Hematopoietic multipotent progenitor cell treated with erythropoietin and hydrocortisone succinate and interleukin-3 and kit ligand, for 4 days (in vitro differentiated cells): ENCODE results near the gene GLS.
"Not testable (repeated sequence)": the region's sequence is repeated elsewhere in the genome, so short reads cannot be mapped to it uniquely, and the experiment has no call there.

Source experiments
- DNase-seq: peaks from one replicate; pipeline ENCODE4 v3.0.0-alpha.2; 2015

Gene GLS

DNA sequence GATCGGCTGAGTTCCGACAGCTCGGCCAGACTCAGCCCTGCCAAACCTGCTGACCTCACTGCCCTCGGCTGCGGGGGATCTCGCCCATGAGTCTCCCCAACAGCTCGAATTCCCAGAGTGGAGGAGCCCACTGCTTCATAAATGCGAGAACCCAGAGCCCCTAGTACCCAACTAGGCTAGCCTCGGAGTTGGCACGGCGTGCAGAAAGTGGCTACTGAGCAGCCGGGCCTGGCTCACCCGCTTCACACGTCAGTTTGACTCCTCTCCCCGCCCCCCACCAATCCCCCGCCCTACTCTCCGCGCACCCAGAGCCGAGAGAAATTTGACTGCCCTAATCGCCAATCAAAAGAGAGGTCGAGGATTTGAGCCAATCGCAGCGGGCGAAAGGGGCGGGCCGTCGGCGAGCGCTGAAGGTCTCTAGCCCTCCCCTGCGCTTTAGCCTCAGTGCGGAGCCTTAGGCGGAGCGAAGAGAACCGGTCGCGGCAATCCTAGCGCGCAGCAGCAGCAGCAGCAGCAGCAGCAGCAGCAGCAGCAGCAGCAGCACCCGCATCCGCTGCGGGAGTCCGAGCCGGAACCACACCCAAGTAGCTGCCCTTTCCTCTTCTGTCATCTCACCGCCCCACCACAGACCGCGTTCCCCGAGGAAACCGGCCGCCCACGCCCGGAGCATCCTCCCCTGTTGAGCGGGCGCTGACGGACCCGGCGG lies at the start of gene GLS:
GLS (plus strand) TSS at position 444 of the 706 bp plus-strand sequence. CDS start 264 bp downstream, outside the sequence.
- peak; percentile 99 for DNase-seq

DNA sequence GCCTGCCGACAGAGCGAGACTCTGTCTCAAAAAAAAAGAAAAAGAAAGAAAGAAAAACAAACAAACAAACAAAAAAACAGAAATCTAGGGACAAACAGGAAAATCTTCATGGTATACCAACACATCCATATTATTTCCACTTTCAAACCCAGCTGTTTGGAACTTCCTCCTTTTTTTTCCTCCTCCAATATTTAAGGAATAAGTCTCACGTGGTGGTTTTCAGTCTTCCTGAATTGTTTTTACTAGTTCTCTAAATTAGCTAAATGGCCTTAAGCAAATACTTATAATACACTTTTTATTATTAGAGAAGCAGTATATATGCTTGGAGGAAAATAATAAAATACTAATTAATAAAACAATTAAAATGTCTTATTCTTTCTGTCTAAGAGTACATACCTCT lies 48.7 kb upstream of the GLS start:
- no peak for DNase-seq

GRCh38 chr2:190834890-190835208 lies 45.8 kb upstream of the GLS start:
- DNase-seq: no peak

GRCh38 chr2:190835303-190835930 lies 45.2 kb upstream of the GLS start:
- no peak for DNase-seq

DNA sequence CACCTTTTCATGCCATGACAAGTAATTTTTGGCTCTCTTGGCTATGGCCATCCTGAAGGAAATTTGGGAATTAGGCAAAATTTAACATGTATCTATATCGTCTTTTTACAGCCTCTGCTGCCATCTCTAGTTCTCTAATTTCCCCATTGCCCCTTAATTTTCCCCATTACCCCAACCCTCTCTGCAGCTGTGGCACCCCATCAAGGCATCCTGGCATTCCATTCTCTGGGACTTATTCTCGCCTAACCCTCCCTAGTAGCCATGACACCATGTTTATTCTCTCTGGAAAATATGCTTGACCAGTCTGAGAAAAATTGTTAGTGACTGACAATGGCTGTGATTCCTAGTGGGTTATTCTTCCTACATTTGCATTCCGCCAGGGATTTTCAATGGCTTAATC lies 43.9 kb upstream of the GLS start:
- no peak for DNase-seq

DNA sequence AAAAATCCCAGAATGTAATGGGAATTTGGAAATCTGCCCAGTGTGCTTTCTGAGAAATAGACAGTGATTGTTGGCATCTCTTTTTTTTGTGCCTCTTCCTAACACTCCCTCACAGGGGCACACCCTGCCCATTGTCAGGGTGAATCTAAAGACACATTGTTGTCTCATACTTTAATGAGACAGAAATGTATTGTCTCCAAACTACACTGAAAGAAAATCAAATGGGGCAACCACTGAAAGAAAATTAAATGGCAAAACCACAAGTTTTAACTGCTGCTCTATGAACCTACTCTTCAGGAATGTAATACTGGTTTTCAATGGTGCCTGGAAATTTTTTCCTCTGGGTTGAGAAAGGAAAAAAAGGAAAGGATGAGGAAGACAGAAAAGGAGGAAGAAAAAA lies 43.2 kb upstream of the GLS start:
- DNase-seq: no peak

DNA sequence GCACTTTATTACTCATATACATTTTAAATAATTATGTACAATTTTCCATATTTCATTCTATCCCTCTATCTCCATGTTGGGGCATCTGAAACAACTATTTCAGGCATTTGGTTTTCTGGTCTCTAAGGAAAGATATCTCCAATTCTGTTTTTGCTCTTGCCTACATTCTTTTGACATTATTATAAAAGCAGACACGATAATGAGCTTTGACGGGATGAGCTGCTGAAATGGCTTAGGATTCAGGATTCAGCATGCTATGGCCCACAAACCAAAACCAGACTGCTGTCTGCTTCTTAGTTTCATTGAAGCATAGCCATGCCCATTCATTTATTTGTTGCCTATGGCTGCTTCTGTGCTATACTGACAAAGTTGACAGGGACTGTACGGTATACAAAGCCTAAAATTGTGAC lies 42.7 kb upstream of the GLS start:
- no peak for DNase-seq

DNA sequence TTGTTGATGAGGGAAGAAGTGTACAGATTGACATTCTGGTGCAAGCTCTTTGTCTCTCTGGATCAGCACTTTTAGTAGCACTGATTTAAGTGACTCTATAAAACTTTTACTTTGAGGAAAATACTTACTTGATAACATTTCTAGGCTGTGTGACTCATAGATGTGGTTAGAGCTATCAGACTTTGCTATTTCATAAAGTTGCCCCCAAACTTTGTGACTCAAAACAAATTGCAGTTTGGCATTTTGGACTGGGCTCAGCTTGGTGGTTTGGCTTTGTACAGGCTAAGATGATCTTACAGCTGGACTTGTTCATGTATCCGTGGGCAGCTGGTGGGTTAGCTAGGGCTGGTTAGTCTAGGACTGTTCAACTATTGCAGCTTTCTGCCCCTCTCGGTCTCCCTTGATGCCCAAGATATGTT lies 42.1 kb upstream of the GLS start:
- peak; percentile 53 for DNase-seq

DNA sequence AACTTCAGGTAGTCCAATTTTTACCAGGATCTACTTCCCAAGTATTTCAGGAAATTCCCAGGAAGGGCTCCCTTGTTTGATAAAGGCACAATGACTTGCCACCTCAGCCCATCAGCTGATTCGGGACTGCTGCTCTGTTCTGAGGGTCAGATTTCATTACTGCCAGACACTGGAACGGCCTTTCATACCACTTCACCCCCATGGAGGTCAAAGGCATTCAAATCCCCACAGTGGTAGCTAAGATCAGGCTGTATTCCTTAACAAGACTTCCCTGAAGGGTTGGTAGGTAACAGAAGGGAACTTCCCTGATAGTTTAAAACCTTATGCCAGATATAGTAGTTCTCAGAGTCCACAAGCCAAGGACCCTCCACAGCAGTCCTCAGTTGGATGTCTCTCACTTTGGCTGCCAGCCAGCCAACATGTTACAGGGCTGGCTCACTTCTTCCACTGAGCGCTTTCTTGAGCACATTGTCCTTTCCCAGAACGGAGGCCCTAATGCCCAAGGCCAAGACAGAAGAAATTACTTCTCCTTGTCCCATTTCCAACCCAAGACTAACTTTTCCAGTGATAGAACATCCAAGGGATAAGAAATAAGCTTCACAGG lies 40.0 kb upstream of the GLS start:
- no peak for DNase-seq

GRCh38 chr2:190841707-190842505 lies 38.7 kb upstream of the GLS start:
- no peak for DNase-seq

GRCh38 chr2:190842606-190843104 lies 38.0 kb upstream of the GLS start:
- no peak for DNase-seq

DNA sequence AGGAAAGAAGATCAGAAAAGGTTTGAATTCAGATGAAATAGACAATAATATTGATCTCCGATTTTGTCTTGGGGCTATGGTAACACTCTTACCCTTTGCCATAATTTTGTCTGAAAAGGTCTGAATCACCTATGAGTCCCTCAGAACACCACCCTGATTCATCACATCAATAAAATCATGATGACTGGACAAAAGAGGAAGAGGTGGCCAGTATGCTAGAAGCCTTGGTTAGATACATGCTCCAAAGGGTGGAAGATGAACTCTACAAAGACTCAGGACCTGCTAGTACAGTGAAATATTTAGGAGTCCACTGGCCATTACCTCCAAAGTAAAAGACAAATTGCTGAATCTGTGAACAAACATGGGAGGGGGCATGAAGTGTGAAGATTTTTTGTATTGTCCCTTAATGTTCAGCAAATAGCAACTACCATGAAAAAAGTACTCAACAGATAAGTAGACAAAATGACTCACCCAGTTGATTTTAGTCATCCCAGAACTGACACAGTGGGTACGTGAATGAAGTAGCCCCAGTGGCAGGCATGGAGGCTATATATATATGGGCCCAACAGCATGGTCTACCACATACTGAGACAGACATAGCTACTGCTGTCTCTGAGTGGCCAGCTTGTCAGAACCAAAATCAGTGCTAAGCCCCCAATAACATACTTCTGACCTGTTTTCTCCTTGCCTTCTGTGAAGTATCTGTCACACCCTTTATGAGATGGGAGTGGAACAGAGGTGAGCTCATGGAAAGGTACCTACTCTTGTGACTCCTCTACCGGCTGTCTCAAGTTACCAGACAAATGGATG lies 36.5 kb upstream of the GLS start:
- no peak for DNase-seq

DNA sequence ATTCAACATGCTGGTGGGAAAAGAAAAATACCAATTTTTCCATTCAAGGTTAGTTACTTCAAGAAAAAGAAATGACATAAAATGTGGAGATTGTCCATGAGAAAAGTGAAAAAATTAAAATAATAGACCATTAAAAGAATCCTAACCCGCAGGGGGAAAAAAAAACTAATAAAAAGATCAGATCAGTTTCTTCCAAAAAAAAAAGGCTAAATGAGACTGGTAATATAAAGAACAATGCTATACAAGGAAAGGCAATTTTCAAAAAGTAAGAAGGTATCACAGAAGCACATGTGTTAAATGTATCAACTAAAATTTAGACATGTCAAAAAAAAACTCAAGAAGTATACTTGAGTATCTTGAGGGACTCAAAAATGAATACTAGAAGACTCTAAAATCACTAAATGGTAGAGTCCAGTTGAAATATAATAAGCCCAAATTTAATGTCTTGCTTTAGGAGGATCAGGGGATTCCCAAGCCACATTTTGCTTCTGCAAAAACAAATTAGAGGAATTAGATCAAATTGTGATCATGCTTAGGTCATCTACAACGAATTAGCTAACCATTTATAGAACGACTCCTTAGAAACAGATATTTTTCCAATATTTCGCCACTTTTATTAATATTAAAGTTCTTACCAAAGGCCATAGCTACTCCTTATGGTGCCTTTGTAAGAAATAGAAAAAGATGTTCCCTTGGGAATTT lies 35.8 kb upstream of the GLS start:
- DNase-seq: no peak

DNA sequence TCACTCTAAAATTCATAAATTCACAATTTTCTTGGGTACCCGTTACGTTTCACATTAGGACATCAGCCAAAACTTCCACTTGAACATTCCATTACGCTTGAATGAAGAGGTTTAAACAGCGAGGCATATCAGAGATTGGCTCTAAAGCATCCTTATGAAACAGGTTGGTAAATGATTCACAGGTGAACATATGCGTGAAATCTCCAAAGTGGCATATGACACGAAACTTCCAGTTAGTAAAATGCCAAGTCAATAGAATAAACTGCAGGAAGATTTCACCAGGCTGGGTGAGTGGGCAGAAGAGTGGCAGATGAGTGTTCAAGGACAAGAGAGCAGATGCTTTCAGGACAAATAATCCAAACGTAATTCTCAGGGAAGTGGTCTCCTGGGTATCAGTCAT lies 33.9 kb upstream of the GLS start:
- no peak for DNase-seq

- peak; percentile 33 for DNase-seq
Observed at GRCh38 chr2:190847504-190848081, 33.0 kb upstream of the GLS start.

- no peak for DNase-seq
Observed at GRCh38 chr2:190849774-190850173, 30.8 kb upstream of the GLS start.

DNA sequence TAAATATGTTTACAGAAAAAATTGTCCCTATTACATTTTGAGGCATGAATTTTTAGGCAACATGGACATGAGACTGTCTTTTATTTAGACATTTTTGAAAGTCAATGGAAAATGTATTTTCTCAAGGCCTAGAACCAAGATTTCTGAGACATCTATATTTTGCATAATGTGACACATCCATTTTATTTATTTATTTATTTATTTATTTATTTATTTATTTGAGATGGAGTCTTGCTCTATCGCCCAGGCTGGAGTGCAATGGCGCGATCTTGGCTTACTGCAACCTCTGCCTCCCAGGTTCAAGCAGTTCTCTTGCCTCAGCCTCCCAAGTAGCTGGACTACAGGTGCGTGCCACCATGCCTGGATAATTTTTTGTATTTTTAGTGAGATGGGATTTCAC lies 27.6 kb upstream of the GLS start:
- not testable (repeated sequence) for DNase-seq

DNA sequence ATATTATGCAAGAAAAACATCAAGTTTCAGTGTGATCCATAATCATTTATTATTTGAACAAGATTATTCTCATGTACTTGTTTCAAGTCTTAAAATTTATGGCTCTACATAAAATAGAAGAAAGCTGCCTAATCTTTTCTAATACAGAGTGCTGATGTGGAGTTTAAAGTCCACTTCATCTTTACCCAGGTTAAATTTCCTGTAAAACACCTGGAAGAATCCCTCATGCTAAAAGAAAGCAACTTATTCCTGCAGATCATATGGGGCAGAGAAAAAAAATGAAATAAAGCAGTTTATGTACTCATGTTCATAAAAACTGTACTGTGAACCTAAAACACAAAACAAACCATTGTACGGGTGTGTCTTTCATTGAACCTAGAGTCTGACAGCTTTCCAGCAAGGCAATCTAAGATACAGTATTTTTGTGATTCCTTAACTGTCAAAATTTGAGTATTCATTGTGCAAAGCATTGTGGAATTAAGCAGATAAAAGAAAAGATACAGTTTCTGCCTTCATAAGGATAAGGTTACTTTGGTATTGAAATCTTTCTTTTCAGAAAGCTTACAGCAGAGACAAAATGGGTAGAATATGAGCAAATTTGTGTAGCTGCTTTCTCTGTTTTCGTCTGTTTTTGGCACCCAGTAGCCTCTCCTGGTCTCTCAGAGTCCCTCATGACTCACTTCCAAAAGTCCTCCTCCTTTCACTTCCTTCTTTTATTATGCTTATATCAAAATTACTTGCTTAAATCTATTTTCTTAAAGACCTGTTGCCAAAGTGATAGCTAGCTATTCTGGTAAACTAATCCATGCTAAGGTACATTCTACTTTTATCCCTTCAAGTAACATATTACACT lies 26.9 kb upstream of the GLS start:
- DNase-seq: peak; percentile 22

DNA sequence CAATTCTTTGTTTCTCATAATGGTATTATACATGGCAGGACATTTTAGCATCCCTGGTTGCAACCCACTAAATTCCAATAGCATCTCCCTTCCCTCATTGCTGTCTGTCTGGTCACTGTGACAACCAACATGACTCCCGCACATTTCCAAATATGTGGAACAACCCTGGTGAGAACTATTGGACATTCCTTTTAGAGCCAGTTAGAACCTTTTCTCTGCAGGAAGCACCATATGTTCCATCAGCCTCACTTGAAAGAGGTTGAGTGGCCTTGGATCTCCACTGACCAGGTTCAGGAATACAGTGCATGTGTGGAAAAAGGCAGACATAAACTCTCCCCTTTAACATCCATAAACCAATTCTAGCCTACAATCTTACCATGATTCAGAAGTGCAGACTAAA lies 25.9 kb upstream of the GLS start:
- no peak for DNase-seq

DNA sequence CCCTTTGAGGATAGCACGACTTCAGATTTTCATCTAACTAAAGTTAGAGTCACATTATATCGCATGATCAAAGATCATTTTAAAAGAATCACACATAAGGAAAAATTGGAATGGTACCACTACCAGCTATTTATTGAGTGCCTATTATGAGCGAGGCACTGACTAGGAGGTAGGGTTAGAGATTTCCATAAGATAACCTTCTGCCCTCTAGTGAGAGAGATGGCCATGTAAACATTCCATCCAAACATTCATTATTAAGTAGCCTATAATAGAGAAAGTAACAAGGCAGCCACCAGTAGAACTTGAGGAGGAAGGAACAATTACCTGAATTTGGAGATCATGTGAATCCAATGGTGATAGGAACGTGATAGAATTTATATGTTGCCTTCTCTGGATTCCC lies 25.4 kb upstream of the GLS start:
- DNase-seq: no peak

DNA sequence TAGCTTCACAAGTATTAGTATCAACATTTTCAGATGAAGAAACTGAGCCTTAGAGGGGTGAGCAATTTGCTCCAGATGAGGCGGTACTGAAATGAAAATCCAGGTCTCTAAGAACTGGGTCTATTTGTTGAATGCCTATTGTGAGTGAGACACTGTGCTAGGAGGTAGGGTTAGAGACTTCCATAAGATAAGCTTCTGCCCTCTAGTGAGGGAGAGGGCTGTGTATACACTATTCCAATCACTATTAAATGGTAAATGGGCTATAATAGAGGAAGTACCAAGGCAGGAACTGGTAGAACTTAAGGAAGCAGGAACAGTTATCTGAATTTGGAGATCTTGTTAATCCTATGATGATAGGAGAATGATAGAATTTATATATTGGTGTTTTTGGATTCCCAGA lies 23.6 kb upstream of the GLS start:
- peak; percentile 27 for DNase-seq
